ENCODE measurements around the gene LRRFIP2. TPM values are rescaled to one million over a fixed set of nuclear protein-coding genes. Genes with fewer than 3 reads are reported as not detected.

The LRRFIP2 gene
- total RNA-seq, 1 experiment from 2014 or later: 40.2 TPM

GRCh38 chr3:37092484-37092883 is 81.9 kb downstream of the LRRFIP2 start:
- POLR2A ChIA-PET (ENCODE audit: low non-redundant PET): no interaction called here

DNA sequence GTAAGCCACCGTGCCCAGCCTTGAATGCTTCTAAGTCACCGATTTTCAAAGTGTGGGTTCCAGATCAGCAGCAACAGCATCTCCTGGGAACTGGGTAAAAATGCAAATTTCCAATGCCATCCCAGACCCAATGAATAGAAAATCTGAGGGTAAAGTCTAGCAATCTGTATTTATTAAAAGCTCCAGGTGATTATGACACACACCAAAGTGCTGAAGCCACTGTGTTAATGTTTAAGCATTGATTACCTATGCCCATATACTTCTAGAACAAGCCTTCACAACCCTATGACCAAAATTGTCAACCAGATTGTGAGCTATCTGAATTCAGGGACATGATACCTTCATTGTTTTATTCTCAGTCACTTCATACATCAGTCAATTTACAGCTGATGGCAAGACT is 86.5 kb downstream of the LRRFIP2 start:
- intact Hi-C loops (cut with micrococcal nuclease; ENCODE audit: unreplicated experiment): no loop called here
- no peak for DNase-seq (ENCODE audit: low spot score)
- POLR2A ChIA-PET (ENCODE audit: low non-redundant PET): no interaction called here
- Histone ChIP-seq H3K27me3 (replicated peaks; ENCODE audit: insufficient read depth, low read depth, low read length, poor library complexity) (no peaks in the 10 kb centered on the region), H3K36me3 (ENCODE audit: insufficient read depth, low read length, poor library complexity, severe bottlenecking) (no peaks in the 10 kb centered on the region), H3K9me3 (ENCODE audit: low read depth, low read length, poor library complexity, severe bottlenecking) (no peaks in the 10 kb centered on the region), H3K27ac (ENCODE audit: low read depth, low read length, poor library complexity, severe bottlenecking) (no peak overlapping the region), H3K4me1 (ENCODE audit: insufficient read depth, low read length, poor library complexity, severe bottlenecking) (no peaks in the 10 kb centered on the region), H3K4me3 (ENCODE audit: low read depth, low read length, poor library complexity, severe bottlenecking) (no peak overlapping the region)
- CTCF ChIA-PET: no interaction called here
- TF ChIP-seq EZH2 (IDR thresholded peaks at IDR 0.05; ENCODE audit: borderline replicate concordance, low read depth, low read length, poor library complexity, severe bottlenecking): no peak
- TF ChIP-seq CTCF (conservative IDR thresholded peaks at IDR 0.05; ENCODE audit: low read depth, low read length): no peak
- no TSS peak for BruUV-seq (replicated peaks)

More at GRCh38 chr3:37092484-37092883, 81.9 kb downstream of the LRRFIP2 start:
- Histone ChIP-seq H3K9me3 (ENCODE audit: low read depth, low read length, poor library complexity, severe bottlenecking) (no peaks in the 10 kb centered on the region), H3K36me3 (ENCODE audit: insufficient read depth, low read length, poor library complexity, severe bottlenecking) (no peaks in the 10 kb centered on the region), H3K4me3 (ENCODE audit: low read depth, low read length, poor library complexity, severe bottlenecking) (no peak overlapping the region), H3K4me1 (ENCODE audit: insufficient read depth, low read length, poor library complexity, severe bottlenecking) (peaks cover 14% of the 10 kb centered on the region), H3K27me3 (replicated peaks; ENCODE audit: insufficient read depth, low read depth, low read length, poor library complexity) (no peaks in the 10 kb centered on the region), H3K27ac (ENCODE audit: low read depth, low read length, poor library complexity, severe bottlenecking) (no peak overlapping the region)
- TF ChIP-seq CTCF (conservative IDR thresholded peaks at IDR 0.05; ENCODE audit: low read depth, low read length) (no peak), EZH2 (IDR thresholded peaks at IDR 0.05; ENCODE audit: borderline replicate concordance, low read depth, low read length, poor library complexity, severe bottlenecking) (no peak)
- intact Hi-C loops (cut with micrococcal nuclease; ENCODE audit: unreplicated experiment): no loop called here
- CTCF ChIA-PET: no interaction called here
- BruUV-seq (replicated peaks): no TSS peak
- no peak for DNase-seq (ENCODE audit: low spot score)

DNA sequence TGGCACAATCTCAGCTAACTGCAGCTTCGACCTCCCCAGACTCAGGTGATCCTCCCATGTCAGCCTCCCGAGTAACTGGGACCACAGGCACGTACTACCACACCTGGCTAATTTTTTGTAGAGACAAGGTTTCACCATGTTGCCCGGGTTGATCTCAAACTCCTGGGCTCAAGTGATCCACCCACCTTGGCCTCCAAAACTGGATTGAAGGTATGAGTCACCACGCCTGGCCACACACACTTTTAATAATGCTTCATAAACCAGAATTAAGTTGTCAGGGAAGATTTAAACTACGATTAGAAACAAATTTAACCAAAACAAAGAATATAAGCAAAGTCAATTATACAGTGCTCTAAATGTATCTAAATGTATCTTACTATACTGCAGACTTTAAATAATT is 87.5 kb downstream of the LRRFIP2 start:
- BruUV-seq (replicated peaks): no TSS peak
- ChIA-PET CTCF (no interaction called here), POLR2A (ENCODE audit: low non-redundant PET) (no interaction called here)

More for the DNA sequence above, 87.5 kb downstream of the LRRFIP2 start:
- H3K27me3 ChIP-seq (replicated peaks; ENCODE audit: insufficient read depth, low read depth, low read length, poor library complexity): no peaks in the 10 kb centered on the region
- H3K36me3 ChIP-seq (ENCODE audit: insufficient read depth, low read length, poor library complexity, severe bottlenecking): no peaks in the 10 kb centered on the region
- no peak overlapping the region for H3K27ac ChIP-seq (ENCODE audit: low read depth, low read length, poor library complexity, severe bottlenecking)
- H3K9me3 ChIP-seq (ENCODE audit: low read depth, low read length, poor library complexity, severe bottlenecking): no peaks in the 10 kb centered on the region
- TF ChIP-seq EZH2 (IDR thresholded peaks at IDR 0.05; ENCODE audit: borderline replicate concordance, low read depth, low read length, poor library complexity, severe bottlenecking): no peak
- TF ChIP-seq CTCF (conservative IDR thresholded peaks at IDR 0.05; ENCODE audit: low read depth, low read length): no peak
- intact Hi-C loops (cut with micrococcal nuclease; ENCODE audit: unreplicated experiment): no loop called here
- no peak overlapping the region for H3K4me3 ChIP-seq (ENCODE audit: low read depth, low read length, poor library complexity, severe bottlenecking)
- no peaks in the 10 kb centered on the region for H3K4me1 ChIP-seq (ENCODE audit: insufficient read depth, low read length, poor library complexity, severe bottlenecking)
- DNase-seq (ENCODE audit: low spot score): no peak
